Measurements from ENCODE around the gene PKIG.
"Not testable (repeated sequence)": the region's sequence is repeated elsewhere in the genome, so short reads cannot be mapped to it uniquely, and the experiment has no call there.

Gene PKIG

GRCh38 chr20:44572551-44573500 lies 9.6 kb upstream of the PKIG start:
- DNase-seq (ENCODE audit: low spot score) = no peak

- DNase-seq (ENCODE audit: low spot score) = no peak
These were observed 8.9 kb upstream of the PKIG start for GRCh38 chr20:44573501-44573869.

- no peak for DNase-seq (ENCODE audit: low spot score)
These were observed 8.0 kb upstream of the PKIG start for GRCh38 chr20:44574372-44574771.

- DNase-seq (ENCODE audit: low spot score) = no peak
These were observed 6.1 kb upstream of the PKIG start for GRCh38 chr20:44576297-44576696.

GRCh38 chr20:44579313-44580081 lies 2.9 kb upstream of the PKIG start:
- no peak for DNase-seq (ENCODE audit: low spot score)

- DNase-seq (ENCODE audit: low spot score) = no peak
These were observed 1.7 kb upstream of the PKIG start for GRCh38 chr20:44580581-44581268.

- no peak for DNase-seq (ENCODE audit: low spot score)
These were observed 864 bp upstream of the PKIG start for GRCh38 chr20:44581515-44581914.

GRCh38 chr20:44583157-44583556 lies 778 bp downstream of the PKIG start:
- DNase-seq (ENCODE audit: low spot score) = no peak

GRCh38 chr20:44584162-44584561 lies 1.8 kb downstream of the PKIG start:
- no peak for DNase-seq (ENCODE audit: low spot score)

GRCh38 chr20:44585057-44585963 lies 2.9 kb downstream of the PKIG start:
- no peak for DNase-seq (ENCODE audit: low spot score)

GRCh38 chr20:44586289-44586911 lies 4.0 kb downstream of the PKIG start:
- no peak for DNase-seq (ENCODE audit: low spot score)

GRCh38 chr20:44587035-44587980 lies 4.9 kb downstream of the PKIG start:
- no peak for DNase-seq (ENCODE audit: low spot score)

- not testable (repeated sequence) for DNase-seq (ENCODE audit: low spot score)
These were observed 5.9 kb downstream of the PKIG start for GRCh38 chr20:44588321-44588720.

- DNase-seq (ENCODE audit: low spot score) = no peak
These were observed 7.2 kb downstream of the PKIG start for GRCh38 chr20:44589537-44589936.

- DNase-seq (ENCODE audit: low spot score) = no peak
These were observed 8.8 kb downstream of the PKIG start for GRCh38 chr20:44590980-44591778.

GRCh38 chr20:44592366-44592765 lies 10.0 kb downstream of the PKIG start:
- no peak for DNase-seq (ENCODE audit: low spot score)

GRCh38 chr20:44593751-44594150 lies 11.4 kb downstream of the PKIG start:
- DNase-seq (ENCODE audit: low spot score) = no peak

- DNase-seq (ENCODE audit: low spot score) = no peak
These were observed 12.4 kb downstream of the PKIG start for GRCh38 chr20:44594730-44595129.

- no peak for DNase-seq (ENCODE audit: low spot score)
These were observed 13.6 kb downstream of the PKIG start for GRCh38 chr20:44596010-44596409.
